AG04450 (cell line): Measurements from ENCODE around the gene NSD2. TPM values are rescaled to one million over a fixed set of nuclear protein-coding genes. Genes with fewer than 3 reads are reported as not detected.

Experiments used
- CTCF ChIA-PET: fragments of 300-600, 350-600 bp; formaldehyde crosslinking; extraction: SDS; loops from one replicate; lab custom pipeline; 2022; ENCODE audit warnings: antibody characterized with exemption, inconsistent platforms; lab: Charles Lee
- POLR2A ChIA-PET: fragments of 350-600 bp; formaldehyde crosslinking; extraction: SDS; loops from one replicate; lab custom pipeline; 2021; ENCODE audit warnings: antibody characterized with exemption, inconsistent platforms; lab: Yijun Ruan, JAX
- DNase-seq: peaks from one replicate; pipeline ENCODE4 v3.0.0-alpha.2; 2011; ENCODE audit warnings: low read depth, low spot score
- H3K27ac ChIP-seq: one replicate; pipeline ENCODE4 v1.5.1; 2012; ENCODE audit warnings: low read depth, low read length, control low read depth
- H3K27me3 ChIP-seq: one replicate; pipeline ENCODE4 v1.6.0; 2012; ENCODE audit warnings: low read length; ENCODE audit not compliant: control insufficient read depth, insufficient read depth
- H3K4me3 ChIP-seq: 2 replicates; pipeline ENCODE4 v1.5.1; 2011; ENCODE audit warnings: mild to moderate bottlenecking, low read depth, low read length, control low read depth
- H3K9me3 ChIP-seq: 2 replicates; pipeline ENCODE4 v1.5.1; 2012; ENCODE audit warnings: low read length; ENCODE audit not compliant: control insufficient read depth, insufficient read depth
- CTCF ChIP-seq: IDR thresholded peaks from 2 replicates; pipeline ENCODE4 v1.5.1; 2011; ENCODE audit warnings: low read depth, low read length, control low read depth, inconsistent platforms
- polyA plus RNA-seq: library from polyadenylated mRNA; depleted of rRNA; stranded (reverse); fragments of >200 nt; gene quantifications from 2 replicates; pipeline ENCODE4 v1.2.3, GENCODE V29; 2011

The NSD2 gene
- polyA plus RNA-seq, 1 experiment = 26.4 TPM

GRCh38 chr4:1895971-1896657, 24.9 kb downstream of the NSD2 start:
- no peak overlapping the region for H3K27ac ChIP-seq
- ChIA-PET CTCF (no interaction called here), POLR2A (no interaction called here)
- no peaks in the 10 kb centered on the region for H3K9me3 ChIP-seq
- H3K27me3 ChIP-seq = no peaks in the 10 kb centered on the region
- no peak for DNase-seq
- H3K4me3 ChIP-seq = no peak overlapping the region
- TF ChIP-seq CTCF = no peak

- ChIA-PET CTCF (interaction anchor here (4.6 kb wide), 1 partner anchor 13 kb away, joined by 81 read pairs; no protein-coding TSS in a partner anchor), POLR2A (no interaction called here)
- Histone ChIP-seq H3K4me3 (no peak overlapping the region), H3K9me3 (no peaks in the 10 kb centered on the region), H3K27me3 (no peaks in the 10 kb centered on the region), H3K27ac (no peak overlapping the region)
- TF ChIP-seq CTCF = no peak
- DNase-seq = no peak
These were observed 25.4 kb downstream of the NSD2 start for GRCh38 chr4:1896658-1896991.

GRCh38 chr4:1898007-1898406, 26.8 kb downstream of the NSD2 start:
- CTCF ChIA-PET = interaction anchor here (0.8 to 4.6 kb wide), 7 partner anchors 11 to 149 kb away, joined by 3 to 81 read pairs (median 9); no protein-coding TSS in a partner anchor
- POLR2A ChIA-PET = no interaction called here
- no peak for DNase-seq
- H3K27ac ChIP-seq = no peak overlapping the region
- no peaks in the 10 kb centered on the region for H3K27me3 ChIP-seq
- no peaks in the 10 kb centered on the region for H3K9me3 ChIP-seq
- no peak for TF ChIP-seq CTCF
- no peak overlapping the region for H3K4me3 ChIP-seq

- Histone ChIP-seq H3K4me3 (no peak overlapping the region), H3K27me3 (no peaks in the 10 kb centered on the region), H3K9me3 (no peaks in the 10 kb centered on the region), H3K27ac (peak overlapping the region; percentile 60)
- no peak for TF ChIP-seq CTCF
- no peak for DNase-seq
- CTCF ChIA-PET = interaction anchor here (0.8 to 4.6 kb wide), 23 partner anchors 9 to 172 kb away, joined by 3 to 81 read pairs (median 9); no protein-coding TSS in a partner anchor
- POLR2A ChIA-PET = interaction anchor here (0.6 kb wide), 1 partner anchor 25 kb away, joined by 3 read pairs; no protein-coding TSS in a partner anchor
These were observed 27.5 kb downstream of the NSD2 start for GRCh38 chr4:1898681-1899080.
